Measurements from ENCODE around the gene PODXL. TPM values are rescaled to one million over a fixed set of nuclear protein-coding genes. Genes with fewer than 3 reads are reported as not detected.
A peak's percentile ranks its signal among the peaks of the same experiment; 100 is the strongest.
"Not testable (repeated sequence)": the region's sequence is repeated elsewhere in the genome, so short reads cannot be mapped to it uniquely, and the experiment has no call there.

The PODXL gene
- total and polyA plus RNA-seq, 2 experiments from 2014 or later: 24.1 to 58.5 TPM

DNA sequence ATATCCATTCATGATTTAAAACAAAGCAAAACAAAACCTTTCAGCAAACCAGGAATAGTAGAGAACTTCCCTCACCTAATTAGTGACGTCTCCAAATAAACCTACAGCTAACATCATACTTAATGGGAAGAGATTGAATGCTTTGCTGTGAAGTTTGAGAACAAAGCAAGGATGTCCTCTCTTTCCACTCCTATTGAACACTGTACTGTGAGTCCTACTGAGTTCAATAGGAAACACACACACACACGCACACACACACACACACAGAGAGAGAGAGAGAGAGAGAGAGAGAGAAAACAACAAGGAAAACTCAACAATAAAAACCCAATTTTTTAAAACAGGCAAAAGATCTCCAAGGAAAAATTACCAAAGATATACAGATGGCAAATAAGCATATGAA, 32.3 kb downstream of the PODXL start:
- no peak for TF ChIP-seq CTCF (IDR thresholded peaks at IDR 0.05; ENCODE audit: low read depth, low read length)
- Histone ChIP-seq H3K4me3 (no peak overlapping the region), H3K36me3 (no peaks in the 10 kb centered on the region), H3K27me3 (no peaks in the 10 kb centered on the region), H3K27ac (no peak overlapping the region), H3K9me3 (ENCODE audit: low read depth) (no peaks in the 10 kb centered on the region), H3K4me1 (ENCODE audit: low read depth) (peaks cover 3% of the 10 kb centered on the region)
- DNase-seq (ENCODE audit: low read depth in 1 of 2, low spot score in 1 of 2): no peak

GRCh38 chr7:131522325-131522930, 34.0 kb downstream of the PODXL start:
- Histone ChIP-seq H3K4me3 (no peak overlapping the region), H3K9me3 (ENCODE audit: low read depth) (no peaks in the 10 kb centered on the region), H3K36me3 (no peaks in the 10 kb centered on the region), H3K4me1 (ENCODE audit: low read depth) (no peaks in the 10 kb centered on the region), H3K27me3 (no peaks in the 10 kb centered on the region), H3K27ac (peak overlapping the region; percentile 43)
- TF ChIP-seq CTCF (IDR thresholded peaks at IDR 0.05; ENCODE audit: low read depth, low read length): no peak
- DNase-seq (ENCODE audit: low read depth in 1 of 2, low spot score in 1 of 2): no peak

- Histone ChIP-seq H3K4me1 (ENCODE audit: low read depth) (no peaks in the 10 kb centered on the region), H3K4me3 (no peak overlapping the region), H3K9me3 (ENCODE audit: low read depth) (no peaks in the 10 kb centered on the region), H3K27ac (peak overlapping the region; percentile 43), H3K27me3 (no peaks in the 10 kb centered on the region), H3K36me3 (no peaks in the 10 kb centered on the region)
- no peak for DNase-seq (ENCODE audit: low read depth in 1 of 2, low spot score in 1 of 2)
- no peak for TF ChIP-seq CTCF (IDR thresholded peaks at IDR 0.05; ENCODE audit: low read depth, low read length)
Observed at GRCh38 chr7:131521651-131522163, 34.7 kb downstream of the PODXL start.

GRCh38 chr7:131518626-131519025, 37.8 kb downstream of the PODXL start:
- H3K4me3 ChIP-seq: no peak overlapping the region
- DNase-seq (ENCODE audit: low read depth in 1 of 2, low spot score in 1 of 2): no peak
- H3K27me3 ChIP-seq: no peaks in the 10 kb centered on the region
- TF ChIP-seq CTCF (IDR thresholded peaks at IDR 0.05; ENCODE audit: low read depth, low read length): no peak
- H3K27ac ChIP-seq: no peak overlapping the region
- H3K4me1 ChIP-seq (ENCODE audit: low read depth): no peaks in the 10 kb centered on the region
- H3K9me3 ChIP-seq (ENCODE audit: low read depth): no peaks in the 10 kb centered on the region
- H3K36me3 ChIP-seq: no peaks in the 10 kb centered on the region

DNA sequence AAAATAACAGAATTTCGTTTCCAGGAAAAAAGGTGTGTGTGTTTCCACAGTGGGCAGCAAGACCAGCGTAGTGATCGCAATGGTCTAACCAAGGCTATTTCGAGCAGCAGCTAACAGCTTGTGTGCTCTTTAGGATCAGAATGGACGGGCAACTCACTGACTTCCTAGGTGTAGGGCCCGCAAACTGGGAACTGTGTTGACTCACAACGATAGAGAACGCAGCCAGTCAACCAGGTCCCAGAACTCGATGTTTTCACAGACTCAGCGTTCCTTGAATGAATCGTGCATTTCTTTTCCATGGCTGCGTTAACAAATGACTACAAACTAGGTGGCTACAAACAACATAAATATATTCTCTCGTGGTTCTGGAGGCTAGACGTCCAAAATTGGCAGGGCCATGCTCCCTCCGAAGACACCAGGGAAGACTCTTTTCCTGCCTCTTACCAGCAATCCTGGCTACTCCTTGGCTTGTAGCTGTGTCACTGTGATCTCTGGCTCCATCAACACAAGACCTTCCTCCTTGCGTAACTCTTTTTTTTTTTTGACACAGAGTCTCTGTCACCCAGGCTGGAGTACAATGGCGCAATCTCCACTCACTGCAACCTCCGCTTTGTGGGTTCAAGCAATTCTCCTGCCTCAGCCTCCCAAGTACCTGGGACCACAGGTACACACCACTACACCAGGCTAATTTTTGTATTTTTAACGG, 39.1 kb downstream of the PODXL start:
- Histone ChIP-seq H3K4me1 (ENCODE audit: low read depth) (no peaks in the 10 kb centered on the region), H3K27ac (no peak overlapping the region), H3K9me3 (ENCODE audit: low read depth) (no peaks in the 10 kb centered on the region), H3K36me3 (no peaks in the 10 kb centered on the region), H3K27me3 (no peaks in the 10 kb centered on the region), H3K4me3 (no peak overlapping the region)
- no peak for TF ChIP-seq CTCF (IDR thresholded peaks at IDR 0.05; ENCODE audit: low read depth, low read length)
- no peak for DNase-seq (ENCODE audit: low read depth in 1 of 2, low spot score in 1 of 2)

DNA sequence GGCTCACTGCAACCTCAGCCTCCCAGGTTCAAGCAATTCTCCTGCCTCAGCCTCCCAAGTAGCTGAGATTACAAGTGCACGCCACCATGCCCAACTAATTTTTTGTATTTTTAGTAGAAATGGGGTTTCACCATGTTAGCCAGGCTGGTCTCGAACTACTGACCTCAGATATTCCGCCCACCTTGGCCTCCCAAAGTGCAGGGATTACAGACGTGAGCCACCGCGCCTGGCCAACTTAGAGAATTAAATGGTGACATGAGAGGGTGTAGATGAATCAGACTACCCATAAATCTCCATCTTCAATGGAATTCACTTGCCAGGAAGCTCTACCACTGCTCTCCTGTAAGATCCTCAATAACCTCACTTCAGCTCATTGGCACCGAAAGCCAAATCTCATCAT, 41.0 kb downstream of the PODXL start:
- not testable (repeated sequence) for H3K27ac ChIP-seq; DNase-seq (ENCODE audit: low read depth in 1 of 2, low spot score in 1 of 2); H3K4me3 ChIP-seq; H3K4me1 ChIP-seq (ENCODE audit: low read depth); H3K36me3 ChIP-seq; H3K9me3 ChIP-seq (ENCODE audit: low read depth); H3K27me3 ChIP-seq
